ENCODE measurements around the gene ANKRD18A. TPM values are rescaled to one million over a fixed set of nuclear protein-coding genes. Genes with fewer than 3 reads are reported as not detected.

Gene ANKRD18A
- total and polyA plus RNA-seq, 3 experiments from 2014 or later, result 0.49 to 2.1 (median 0.79) TPM

Other genes with a start within 250 kb of the ANKRD18A start
- 10 to 100 TPM; 25.1 to 27.6 TPM for gene ALDH1B1, start 227.9 kb downstream of the ANKRD18A start, total RNA-seq
- gene ALDH1B1, start 227.9 kb downstream of the ANKRD18A start, polyA plus RNA-seq, result 13.9 TPM
- not detected for gene IGFBPL1, start 196.1 kb downstream of the ANKRD18A start, total RNA-seq
- not detected for gene IGFBPL1, start 196.1 kb downstream of the ANKRD18A start, polyA plus RNA-seq
- not detected for gene FAM240B, start 99.5 kb upstream of the ANKRD18A start, total RNA-seq
- gene FAM240B, start 99.5 kb upstream of the ANKRD18A start, polyA plus RNA-seq, result not detected

Measured in CD8-positive, alpha-beta memory T cell (primary cell).